CD4-positive, CD25-positive, alpha-beta regulatory T cell (primary cell): ENCODE data around the gene ACTL8. TPM values are rescaled to one million over a fixed set of nuclear protein-coding genes. Genes with fewer than 3 reads are reported as not detected.

Source experiments
- ATAC-seq, 2 donors: fragments of 150-1000 bp; cut with Tn5 transposase; one replicate each; pipeline ENCODE4 v1.10.0; 2021; ENCODE audit warnings: low read depth in 2 of 2, moderate number of reproducible peaks in 2 of 2, moderate library complexity in 1 of 2
- DNase-seq, 3 donors: peaks; one replicate each; pipeline versions ENCODE4 v3.0.0 to v3.0.0-alpha.2; 2012 to 2022; ENCODE audit warnings: mixed read lengths in 1 of 3
- H3K27ac ChIP-seq: one replicate; pipeline ENCODE4 v1.7.0; 2013; ENCODE audit warnings: mild to moderate bottlenecking, low read length; ENCODE audit not compliant: insufficient read depth, poor library complexity, severe bottlenecking
- H3K27me3 ChIP-seq: one replicate; pipeline ENCODE4 v1.7.0; 2013; ENCODE audit warnings: low read length; ENCODE audit not compliant: control insufficient read depth, insufficient read depth
- H3K36me3 ChIP-seq: one replicate; pipeline ENCODE4 v1.7.0; 2013; ENCODE audit warnings: mild to moderate bottlenecking, low read length, moderate library complexity; ENCODE audit not compliant: control insufficient read depth, insufficient read depth
- H3K4me1 ChIP-seq: 2 replicates; pipeline ENCODE4 v1.7.0; 2013; ENCODE audit warnings: mild to moderate bottlenecking, low read length; ENCODE audit not compliant: insufficient read depth, control insufficient read depth, poor library complexity, severe bottlenecking
- H3K4me3 ChIP-seq: one replicate; pipeline ENCODE4 v1.7.0; 2013; ENCODE audit warnings: low read depth, mild to moderate bottlenecking, low read length, moderate library complexity
- H3K9me3 ChIP-seq, 2 experiments: 1 replicate in 1 of 2; 2 replicates in 1 of 2; pipeline ENCODE4 v1.7.0; 2013; ENCODE audit warnings: low read length in 2 of 2, mild to moderate bottlenecking in 1 of 2, moderate library complexity in 1 of 2; ENCODE audit not compliant: control insufficient read depth in 2 of 2
- H3K27ac Mint-ChIP-seq, 3 donors: one replicate each; pipeline ENCODE4 v1.8.0; 2020 to 2022; ENCODE audit warnings: mild to moderate bottlenecking in 3 of 3, mixed read lengths in 3 of 3, moderate library complexity in 2 of 3
- H3K27me3 Mint-ChIP-seq: one replicate; pipeline ENCODE4 v1.8.0; 2022; ENCODE audit warnings: mild to moderate bottlenecking, mixed read lengths
- H3K36me3 Mint-ChIP-seq: one replicate; pipeline ENCODE4 v1.8.0; 2020; ENCODE audit warnings: mixed read lengths
- H3K4me1 Mint-ChIP-seq, 4 donors: one replicate each; pipeline ENCODE4 v1.8.0; 2020 to 2022; ENCODE audit warnings: mixed read lengths in 4 of 4, mild to moderate bottlenecking in 1 of 4
- H3K4me3 Mint-ChIP-seq, 4 donors: one replicate each; pipeline ENCODE4 v1.8.0; 2020 to 2022; ENCODE audit warnings: mild to moderate bottlenecking in 4 of 4, mixed read lengths in 4 of 4, moderate library complexity in 3 of 4
- H3K9me3 Mint-ChIP-seq, 7 donors: one replicate each; pipeline ENCODE4 v1.8.0; 2020 to 2022; ENCODE audit warnings: mixed read lengths in 7 of 7, mild to moderate bottlenecking in 3 of 7, moderate library complexity in 2 of 7
- polyA plus RNA-seq, 4 donors: library from polyadenylated mRNA; unstranded; fragments of 300-500 nt; fragmentation: Illumina TruSeq; gene quantifications; one replicate each; pipeline ENCODE4 v1.2.3, GENCODE V29; 2021
- total RNA-seq: library from RNA; stranded (reverse); gene quantifications from one replicate; pipeline ENCODE4 v1.2.3, GENCODE V29; 2022

The ACTL8 gene
- total and polyA plus RNA-seq, 5 donors from 2014 or later = not detected

GRCh38 chr1:17790383-17791054 is 35.4 kb downstream of the ACTL8 start:
- peaks cover 6% of the 10 kb centered on the region for H3K27me3 Mint-ChIP-seq
- Histone ChIP-seq H3K4me1 (no peaks in the 10 kb centered on the region), H3K36me3 (no peaks in the 10 kb centered on the region), H3K9me3 (no peaks in the 10 kb centered on the region), H3K27ac (no peak overlapping the region), H3K4me3 (no peak overlapping the region), H3K27me3 (no peaks in the 10 kb centered on the region)
- no peaks in the 10 kb centered on the region for H3K4me1 Mint-ChIP-seq
- H3K36me3 Mint-ChIP-seq = no peaks in the 10 kb centered on the region
- H3K9me3 Mint-ChIP-seq = peaks cover 0 to 3% (median 0%) of the 10 kb centered on the region in 7 donors
- no peak overlapping the region for H3K4me3 Mint-ChIP-seq
- H3K27ac Mint-ChIP-seq = no peak overlapping the region
- DNase-seq (no peak), ATAC-seq (no peak)

GRCh38 chr1:17791055-17791390 is 35.9 kb downstream of the ACTL8 start:
- Histone ChIP-seq H3K4me3 (no peak overlapping the region), H3K4me1 (no peaks in the 10 kb centered on the region), H3K36me3 (no peaks in the 10 kb centered on the region), H3K27ac (no peak overlapping the region), H3K27me3 (no peaks in the 10 kb centered on the region), H3K9me3 (no peaks in the 10 kb centered on the region)
- Mint-ChIP-seq H3K27me3 (peaks cover 6% of the 10 kb centered on the region), H3K4me3 (no peak overlapping the region), H3K36me3 (no peaks in the 10 kb centered on the region), H3K27ac (no peak overlapping the region), H3K9me3 (peaks cover 0 to 2% (median 0%) of the 10 kb centered on the region in 7 donors), H3K4me1 (no peaks in the 10 kb centered on the region)
- ATAC-seq (no peak), DNase-seq (no peak)

- Mint-ChIP-seq H3K27ac (no peak overlapping the region), H3K9me3 (no peaks in the 10 kb centered on the region)
Measured at GRCh38 chr1:17791480-17791879, 36.3 kb downstream of the ACTL8 start.

GRCh38 chr1:17792421-17792820 is 37.3 kb downstream of the ACTL8 start:
- no peaks in the 10 kb centered on the region for H3K4me1 Mint-ChIP-seq
- ATAC-seq = no peak
- no peaks in the 10 kb centered on the region for H3K27me3 ChIP-seq
- H3K9me3 Mint-ChIP-seq = no peaks in the 10 kb centered on the region
- no peaks in the 10 kb centered on the region for H3K36me3 Mint-ChIP-seq
- H3K4me1 ChIP-seq = no peaks in the 10 kb centered on the region
- no peak overlapping the region for H3K27ac ChIP-seq
- no peak overlapping the region for H3K27ac Mint-ChIP-seq
- no peak overlapping the region for H3K4me3 ChIP-seq
- no peaks in the 10 kb centered on the region for H3K36me3 ChIP-seq
- DNase-seq = no peak
- peaks cover 6% of the 10 kb centered on the region for H3K27me3 Mint-ChIP-seq
- H3K4me3 Mint-ChIP-seq = no peak overlapping the region
- H3K9me3 ChIP-seq = no peaks in the 10 kb centered on the region

More at GRCh38 chr1:17791480-17791879, 36.3 kb downstream of the ACTL8 start:
- H3K4me1 ChIP-seq = no peaks in the 10 kb centered on the region
- H3K4me3 Mint-ChIP-seq = no peak overlapping the region
- H3K4me3 ChIP-seq = no peak overlapping the region
- H3K27me3 Mint-ChIP-seq = peaks cover 6% of the 10 kb centered on the region
- no peaks in the 10 kb centered on the region for H3K9me3 ChIP-seq
- H3K27ac ChIP-seq = no peak overlapping the region
- no peaks in the 10 kb centered on the region for H3K36me3 ChIP-seq
- H3K27me3 ChIP-seq = no peaks in the 10 kb centered on the region
- no peak for ATAC-seq
- H3K36me3 Mint-ChIP-seq = no peaks in the 10 kb centered on the region
- H3K4me1 Mint-ChIP-seq = no peaks in the 10 kb centered on the region
- no peak for DNase-seq

- H3K4me3 ChIP-seq = no peak overlapping the region
- Mint-ChIP-seq H3K36me3 (no peaks in the 10 kb centered on the region), H3K27me3 (peaks cover 11% of the 10 kb centered on the region), H3K9me3 (peaks cover 0 to 2% (median 0%) of the 10 kb centered on the region in 7 donors), H3K4me3 (no peak overlapping the region), H3K4me1 (no peaks in the 10 kb centered on the region), H3K27ac (no peak overlapping the region)
- H3K9me3 ChIP-seq = no peaks in the 10 kb centered on the region
- DNase-seq = no peak
- ATAC-seq = no peak
- no peaks in the 10 kb centered on the region for H3K27me3 ChIP-seq
- H3K36me3 ChIP-seq = no peaks in the 10 kb centered on the region
- no peaks in the 10 kb centered on the region for H3K4me1 ChIP-seq
- no peak overlapping the region for H3K27ac ChIP-seq
Measured at GRCh38 chr1:17795081-17795809, 40.1 kb downstream of the ACTL8 start.

DNA sequence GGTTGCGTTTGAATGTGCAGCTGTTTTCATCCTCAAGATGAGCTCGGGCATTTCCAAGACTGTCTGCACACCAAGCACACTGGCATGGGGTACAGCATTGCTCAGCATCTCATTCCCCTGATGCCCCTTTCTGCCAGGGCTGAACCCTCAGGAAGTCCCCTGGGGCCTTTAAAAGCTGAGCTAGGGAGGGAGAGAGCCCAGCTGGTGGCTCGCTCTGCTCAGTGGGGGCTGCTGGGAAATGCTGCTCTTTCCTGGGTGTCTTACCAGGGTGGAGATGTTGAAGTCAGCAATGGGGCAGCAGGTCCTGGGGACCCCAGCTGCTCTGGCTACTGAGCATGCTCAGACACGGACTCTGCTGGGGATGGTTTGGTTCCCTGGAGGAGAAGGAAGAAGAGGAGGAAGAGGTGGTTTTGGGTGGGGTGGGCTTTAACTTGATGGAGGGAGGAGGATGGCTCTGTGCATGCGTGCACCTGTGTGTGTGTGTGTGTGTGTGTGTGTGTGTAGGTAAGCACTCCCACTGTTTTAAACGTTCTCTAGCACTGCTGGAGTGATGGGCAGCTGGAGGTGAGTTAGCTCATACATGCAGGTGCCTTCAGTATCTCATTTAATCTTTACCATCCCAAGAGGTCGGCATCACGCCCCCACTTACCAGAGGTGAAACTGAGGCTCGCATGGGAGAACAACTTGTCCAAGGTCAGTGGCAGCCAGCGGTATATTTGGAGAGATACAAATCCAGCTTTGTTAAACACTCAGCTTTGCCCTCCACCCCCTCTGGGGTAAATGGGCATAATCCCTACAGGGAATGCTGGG is 40.9 kb downstream of the ACTL8 start:
- Histone ChIP-seq H3K27me3 (no peaks in the 10 kb centered on the region), H3K4me3 (no peak overlapping the region), H3K9me3 (no peaks in the 10 kb centered on the region), H3K4me1 (no peaks in the 10 kb centered on the region), H3K36me3 (no peaks in the 10 kb centered on the region), H3K27ac (no peak overlapping the region)
- peaks cover 11% of the 10 kb centered on the region for H3K27me3 Mint-ChIP-seq
- H3K4me1 Mint-ChIP-seq = no peaks in the 10 kb centered on the region
- H3K27ac Mint-ChIP-seq = no peak overlapping the region
- ATAC-seq = no peak
- H3K9me3 Mint-ChIP-seq = peaks cover 0 to 2% (median 0%) of the 10 kb centered on the region in 7 donors
- H3K4me3 Mint-ChIP-seq = no peak overlapping the region
- no peak for DNase-seq
- H3K36me3 Mint-ChIP-seq = no peaks in the 10 kb centered on the region

DNA sequence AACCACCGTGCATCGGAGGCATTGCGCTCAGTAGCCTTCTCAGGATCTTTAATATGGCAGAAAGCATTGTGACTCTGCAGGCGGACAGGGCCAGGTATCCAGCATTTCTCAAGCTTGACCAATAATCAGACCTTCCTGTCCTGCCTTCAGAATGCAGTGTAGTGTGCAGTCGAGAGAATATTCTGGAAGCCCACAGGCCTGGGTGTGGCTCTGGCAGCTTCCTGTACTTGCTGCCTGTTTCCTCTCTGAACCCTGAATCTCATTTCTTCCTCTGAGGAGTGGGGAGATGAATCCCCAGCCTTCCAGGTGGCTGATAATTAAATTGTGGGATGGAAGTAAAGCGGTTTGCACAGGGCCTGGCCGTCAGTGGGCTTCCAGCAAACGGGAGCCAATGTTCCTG is 42.3 kb downstream of the ACTL8 start:
- DNase-seq = no peak
- Histone ChIP-seq H3K27ac (no peak overlapping the region), H3K4me3 (no peak overlapping the region), H3K36me3 (no peaks in the 10 kb centered on the region), H3K4me1 (no peaks in the 10 kb centered on the region), H3K9me3 (no peaks in the 10 kb centered on the region), H3K27me3 (no peaks in the 10 kb centered on the region)
- H3K27ac Mint-ChIP-seq = no peak overlapping the region
- peaks cover 0 to 2% (median 0%) of the 10 kb centered on the region in 7 donors for H3K9me3 Mint-ChIP-seq
- no peak for ATAC-seq
- H3K4me1 Mint-ChIP-seq = no peaks in the 10 kb centered on the region
- H3K4me3 Mint-ChIP-seq = no peak overlapping the region
- peaks cover 7% of the 10 kb centered on the region for H3K27me3 Mint-ChIP-seq
- no peaks in the 10 kb centered on the region for H3K36me3 Mint-ChIP-seq
